Mucosa of stomach (tissue), 1 donor: ENCODE data around the gene GMDS.

Experiments
- H3K27me3 ChIP-seq: one replicate; pipeline ENCODE4 v1.7.0; 2013; ENCODE audit warnings: mild to moderate bottlenecking, low read length; ENCODE audit not compliant: control insufficient read depth, insufficient read depth
- H3K36me3 ChIP-seq: one replicate; pipeline ENCODE4 v1.7.0; 2013; ENCODE audit warnings: low read length; ENCODE audit not compliant: control insufficient read depth, insufficient read depth
- H3K4me1 ChIP-seq: one replicate; pipeline ENCODE4 v1.7.0; 2013; ENCODE audit warnings: mild to moderate bottlenecking, low read length; ENCODE audit not compliant: control insufficient read depth, insufficient read depth
- H3K4me3 ChIP-seq: one replicate; pipeline ENCODE4 v1.7.0; 2013; ENCODE audit warnings: low read length
- H3K9ac ChIP-seq: one replicate; pipeline ENCODE4 v1.7.0; 2013; ENCODE audit warnings: mild to moderate bottlenecking, low read length, moderate library complexity
- H3K9me3 ChIP-seq: one replicate; pipeline ENCODE4 v1.7.0; 2013; ENCODE audit warnings: mild to moderate bottlenecking, low read length, moderate library complexity; ENCODE audit not compliant: control insufficient read depth
- donor health status: Pancreatic carcinoma.

GMDS gene

GRCh38 chr6:2245103-2245876 is at the start of gene GMDS:
Gene GMDS (minus strand): TSS chr6:2245605.
- no peaks in the 10 kb centered on the region for H3K36me3 ChIP-seq
- peaks cover 43% of the 10 kb centered on the region for H3K4me1 ChIP-seq
- H3K9ac ChIP-seq = peak within 1 kb of the TSS; percentile 98
- H3K27me3 ChIP-seq = no peaks in the 10 kb centered on the region
- H3K4me3 ChIP-seq = peak within 1 kb of the TSS; percentile 90
- no peaks in the 10 kb centered on the region for H3K9me3 ChIP-seq

DNA sequence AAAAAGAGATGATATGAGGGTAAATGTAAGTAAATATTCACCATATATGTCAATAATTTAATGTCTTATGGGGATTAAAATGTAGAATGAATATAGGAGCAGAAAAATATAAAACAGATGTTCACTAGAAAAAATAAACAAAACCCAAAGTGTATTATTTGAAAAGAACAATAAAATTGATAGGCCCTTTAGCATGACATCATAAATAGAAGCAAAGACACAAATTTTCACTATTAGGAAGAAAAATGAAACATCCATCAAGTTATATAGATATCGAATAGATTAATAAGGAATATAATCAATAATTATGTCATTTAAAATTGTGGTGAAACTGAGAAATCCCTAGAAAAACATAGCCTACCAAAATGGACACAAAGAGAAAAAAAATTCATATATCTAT is 40.1 kb upstream of the GMDS start:
- Histone ChIP-seq H3K9ac (no peak overlapping the region), H3K27me3 (no peaks in the 10 kb centered on the region), H3K36me3 (no peaks in the 10 kb centered on the region), H3K4me1 (no peaks in the 10 kb centered on the region), H3K9me3 (no peaks in the 10 kb centered on the region), H3K4me3 (no peak overlapping the region)

DNA sequence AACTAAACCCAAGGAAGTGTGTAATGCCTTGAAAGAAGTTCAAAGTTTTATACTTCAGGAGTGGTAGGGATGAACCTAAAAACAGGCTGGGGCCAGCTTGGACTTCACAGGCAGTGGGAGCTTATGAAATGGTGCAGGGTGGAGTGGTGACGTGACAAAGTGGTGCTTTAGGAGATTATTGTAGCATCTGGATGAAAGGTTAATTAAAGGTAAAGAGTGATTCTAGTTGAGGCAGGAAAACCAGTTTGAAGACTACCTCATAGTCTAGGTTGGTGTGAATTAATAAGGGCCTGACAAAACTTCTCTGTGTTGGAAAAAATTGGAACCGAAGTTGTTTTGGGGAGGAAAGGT is 30.5 kb upstream of the GMDS start:
- Histone ChIP-seq H3K4me3 (no peak overlapping the region), H3K4me1 (peaks cover 3% of the 10 kb centered on the region), H3K36me3 (peaks cover 3% of the 10 kb centered on the region), H3K9ac (no peak overlapping the region), H3K9me3 (no peaks in the 10 kb centered on the region), H3K27me3 (no peaks in the 10 kb centered on the region)

DNA sequence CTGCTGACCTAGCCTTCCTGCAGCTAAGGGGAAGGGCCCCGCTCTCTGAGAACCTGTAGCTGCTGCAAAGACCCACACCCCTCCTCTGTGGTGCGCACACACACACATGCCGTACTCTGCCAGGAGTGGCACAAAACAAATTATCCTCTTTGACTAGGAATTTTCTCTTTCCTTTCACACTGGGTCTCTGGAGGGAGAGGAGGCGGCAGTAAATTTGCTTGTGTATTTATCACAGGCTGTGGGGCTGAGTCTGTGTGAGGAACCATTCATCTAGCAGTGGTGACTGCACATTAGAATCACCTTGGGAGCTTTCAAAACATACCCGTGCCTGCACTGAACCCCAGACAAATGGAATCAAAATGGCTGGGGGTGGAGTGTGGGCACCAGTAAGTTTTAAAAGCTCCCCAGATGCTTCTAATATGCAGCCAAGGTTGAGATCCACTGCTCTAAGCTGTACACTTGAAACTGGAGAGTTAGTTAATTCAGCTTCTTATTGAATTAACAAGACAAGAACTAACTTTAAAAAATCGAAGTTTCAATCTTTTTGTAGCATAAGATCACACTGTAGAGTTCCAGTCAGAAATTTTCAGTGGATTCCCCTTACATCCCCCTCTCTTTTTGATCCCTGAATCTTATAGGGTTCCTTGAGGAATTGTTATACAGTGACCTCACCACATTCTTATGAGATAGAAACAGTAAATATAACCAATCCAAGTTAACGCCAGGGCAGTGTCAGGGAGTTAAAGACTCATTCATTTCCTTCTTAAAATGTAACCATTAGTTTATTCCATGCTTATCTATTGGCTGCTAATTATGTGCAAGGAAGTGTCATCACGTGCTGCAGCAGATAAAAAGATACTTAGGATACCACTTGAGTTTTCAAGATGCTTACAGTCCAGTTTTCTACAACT is 29.8 kb upstream of the GMDS start:
- H3K4me1 ChIP-seq = peaks cover 3% of the 10 kb centered on the region
- no peaks in the 10 kb centered on the region for H3K27me3 ChIP-seq
- no peaks in the 10 kb centered on the region for H3K9me3 ChIP-seq
- H3K36me3 ChIP-seq = peaks cover 3% of the 10 kb centered on the region
- H3K4me3 ChIP-seq = no peak overlapping the region
- no peak overlapping the region for H3K9ac ChIP-seq

DNA sequence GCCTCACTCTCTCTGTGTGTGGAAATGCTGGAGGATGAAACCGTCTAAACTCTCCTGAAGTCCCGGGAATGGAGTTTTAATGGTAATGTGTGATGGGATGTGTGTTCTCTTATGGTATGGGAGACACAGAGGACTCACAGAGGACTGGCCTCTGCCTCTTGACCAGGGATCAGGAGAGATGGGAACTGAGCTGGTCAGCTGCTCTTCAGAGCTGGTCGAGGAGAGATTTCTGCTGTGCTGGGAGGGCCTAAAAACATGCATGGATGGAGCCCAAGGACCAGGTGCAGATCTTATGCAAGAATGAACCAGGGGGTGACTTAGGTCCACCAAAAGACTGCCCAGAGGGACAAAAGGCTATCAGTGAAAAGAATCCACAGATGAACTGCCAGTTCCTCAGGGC is 27.3 kb upstream of the GMDS start:
- Histone ChIP-seq H3K4me1 (peaks cover 6% of the 10 kb centered on the region), H3K9ac (no peak overlapping the region), H3K4me3 (no peak overlapping the region), H3K36me3 (peaks cover 3% of the 10 kb centered on the region), H3K27me3 (no peaks in the 10 kb centered on the region), H3K9me3 (no peaks in the 10 kb centered on the region)

- H3K4me3 ChIP-seq = no peak overlapping the region
- H3K4me1 ChIP-seq = peaks cover 9% of the 10 kb centered on the region
These were observed 24.6 kb upstream of the GMDS start for GRCh38 chr6:2270054-2270453.

DNA sequence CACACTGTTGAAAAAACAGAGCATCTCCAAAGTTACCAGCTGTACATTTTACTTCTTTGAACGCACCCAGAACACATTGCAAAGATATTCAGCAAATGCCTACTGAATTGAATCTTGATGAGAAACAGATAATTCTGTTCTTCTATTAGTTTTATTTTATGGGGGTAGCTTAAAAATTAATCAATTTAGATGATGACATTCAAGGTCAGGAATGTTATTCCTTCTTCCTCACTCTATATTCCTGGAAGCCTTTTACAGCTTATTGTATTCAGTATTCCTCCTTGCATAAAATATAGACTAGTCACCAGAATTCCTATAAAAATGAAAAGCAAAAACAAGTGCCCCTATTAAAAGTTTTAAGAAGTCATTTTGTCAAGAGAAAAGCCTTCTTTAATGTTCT is 21.4 kb upstream of the GMDS start:
- Histone ChIP-seq H3K4me3 (no peak overlapping the region), H3K36me3 (peaks cover 3% of the 10 kb centered on the region), H3K4me1 (peaks cover 9% of the 10 kb centered on the region), H3K27me3 (no peaks in the 10 kb centered on the region), H3K9me3 (no peaks in the 10 kb centered on the region), H3K9ac (no peak overlapping the region)

More at GRCh38 chr6:2270054-2270453, 24.6 kb upstream of the GMDS start:
- no peak overlapping the region for H3K9ac ChIP-seq
- H3K36me3 ChIP-seq = peaks cover 3% of the 10 kb centered on the region
- no peaks in the 10 kb centered on the region for H3K27me3 ChIP-seq
- no peaks in the 10 kb centered on the region for H3K9me3 ChIP-seq

GRCh38 chr6:2266031-2266795 is 20.8 kb upstream of the GMDS start:
- Histone ChIP-seq H3K36me3 (peaks cover 3% of the 10 kb centered on the region), H3K4me3 (no peak overlapping the region), H3K9ac (no peak overlapping the region), H3K9me3 (no peaks in the 10 kb centered on the region), H3K4me1 (peaks cover 15% of the 10 kb centered on the region), H3K27me3 (no peaks in the 10 kb centered on the region)

DNA sequence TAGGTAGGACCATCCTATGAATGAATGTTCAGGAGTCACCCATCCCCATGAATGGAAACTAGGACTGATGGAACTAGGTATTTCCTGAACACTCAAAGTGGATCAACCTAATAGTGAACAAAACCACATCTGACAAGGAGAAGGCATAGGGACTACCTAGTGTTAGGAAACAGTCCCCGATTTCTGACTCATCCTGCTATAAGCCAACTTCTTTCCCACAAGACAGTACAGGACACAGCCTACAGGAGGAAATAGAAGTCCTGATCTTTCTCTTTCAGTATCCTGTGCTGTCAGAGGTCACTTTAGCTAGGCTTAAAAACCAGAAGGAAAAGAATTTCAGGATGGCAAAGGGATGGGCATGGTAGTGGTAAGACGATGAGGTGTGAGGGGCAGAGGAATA is 19.5 kb upstream of the GMDS start:
- Histone ChIP-seq H3K4me3 (no peak overlapping the region), H3K9ac (no peak overlapping the region), H3K36me3 (peaks cover 3% of the 10 kb centered on the region), H3K27me3 (no peaks in the 10 kb centered on the region), H3K9me3 (no peaks in the 10 kb centered on the region), H3K4me1 (peaks cover 16% of the 10 kb centered on the region)

DNA sequence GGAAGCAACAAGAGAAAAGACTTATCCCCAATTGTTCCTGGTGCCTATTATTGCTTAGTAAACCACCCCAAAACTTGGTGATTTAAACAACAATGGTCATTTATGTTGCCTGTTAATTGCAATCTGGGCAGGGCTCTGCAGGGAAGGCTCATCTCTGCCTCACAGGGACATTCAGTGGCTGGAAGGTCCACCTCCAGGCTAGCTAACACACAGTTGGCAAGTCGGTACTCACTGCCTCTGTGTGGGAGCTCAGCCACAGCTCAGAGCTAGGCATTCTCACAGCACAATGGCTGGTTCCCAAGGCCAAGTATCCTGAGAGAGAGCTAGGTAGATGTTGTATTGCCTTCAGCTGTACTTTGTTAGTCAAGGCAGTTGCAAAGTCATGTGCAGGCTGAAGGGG is 18.5 kb upstream of the GMDS start:
- no peak overlapping the region for H3K4me3 ChIP-seq
- H3K9ac ChIP-seq = no peak overlapping the region
- peaks cover 3% of the 10 kb centered on the region for H3K36me3 ChIP-seq
- peaks cover 25% of the 10 kb centered on the region for H3K4me1 ChIP-seq
- H3K27me3 ChIP-seq = no peaks in the 10 kb centered on the region
- no peaks in the 10 kb centered on the region for H3K9me3 ChIP-seq

DNA sequence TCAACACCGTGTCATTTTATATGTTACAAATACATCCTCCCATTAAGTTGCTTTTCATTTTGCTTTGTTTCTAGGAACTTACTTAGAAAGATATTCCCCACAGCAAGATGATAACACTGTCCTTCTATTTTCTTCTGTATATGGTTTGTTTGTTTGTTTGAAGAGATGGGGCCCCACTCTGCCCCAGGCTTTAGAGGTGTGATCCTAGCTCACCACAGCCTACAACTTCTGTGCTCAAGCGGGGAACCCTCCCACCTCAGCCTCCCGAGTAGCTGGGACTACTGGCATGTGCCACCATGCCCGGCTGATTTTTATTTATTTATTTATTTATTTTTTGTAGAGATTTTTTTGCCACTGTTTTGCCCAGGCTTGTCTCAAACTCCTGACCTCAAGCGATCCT is 14.2 kb upstream of the GMDS start:
- Histone ChIP-seq H3K4me1 (peaks cover 34% of the 10 kb centered on the region), H3K9me3 (no peaks in the 10 kb centered on the region), H3K4me3 (no peak overlapping the region), H3K27me3 (no peaks in the 10 kb centered on the region), H3K36me3 (peaks cover 3% of the 10 kb centered on the region), H3K9ac (no peak overlapping the region)
